HG02970 (cell line): ENCODE results near the gene GALNTL6.

Experiments used
- ATAC-seq: cut with Tn5 transposase; IDR thresholded peaks from one replicate; pipeline ENCODE4 v1.9.1; 2021; ENCODE audit warnings: mild to moderate bottlenecking, moderate library complexity, moderate number of reproducible peaks; ENCODE audit not compliant: unreplicated experiment, low FRiP score

Gene GALNTL6

DNA sequence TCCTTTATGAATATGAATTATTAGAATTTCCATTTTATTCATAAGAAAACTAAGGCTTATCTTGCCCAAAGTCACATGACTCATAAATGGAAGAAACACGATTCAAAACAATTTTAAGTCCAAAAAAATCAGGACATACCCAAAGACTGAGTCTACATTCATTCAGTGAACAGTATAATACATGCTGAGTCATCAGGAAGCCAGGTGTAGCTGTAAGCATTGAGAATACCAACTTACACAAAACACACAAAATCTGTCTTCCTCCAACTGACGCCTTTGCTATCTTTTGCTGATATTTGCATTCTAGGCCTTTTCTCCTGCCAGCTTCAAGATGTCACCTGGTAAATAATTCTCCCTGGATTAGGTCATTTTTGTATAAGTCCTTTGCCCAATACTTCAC is 835.3 kb downstream of the GALNTL6 start:
- ATAC-seq: no peak

DNA sequence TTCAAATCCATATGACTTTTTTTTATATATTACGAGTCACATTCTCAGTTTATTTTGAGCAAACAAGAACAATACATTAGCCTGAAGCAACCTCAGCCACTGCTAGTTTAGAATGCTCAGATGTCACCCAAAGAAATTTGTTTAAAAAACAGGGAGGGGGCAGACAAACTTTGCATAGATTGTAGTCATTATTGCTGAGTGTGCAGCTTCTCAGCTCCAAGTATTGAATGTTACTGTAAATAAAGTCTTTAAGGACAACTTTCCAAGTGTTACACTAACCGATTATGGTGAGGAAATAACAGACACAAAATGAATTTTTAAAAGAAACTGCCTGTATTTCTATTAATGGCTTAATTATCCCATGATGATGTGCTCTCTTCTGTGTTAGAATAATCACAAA is 835.9 kb downstream of the GALNTL6 start:
- no peak for ATAC-seq

DNA sequence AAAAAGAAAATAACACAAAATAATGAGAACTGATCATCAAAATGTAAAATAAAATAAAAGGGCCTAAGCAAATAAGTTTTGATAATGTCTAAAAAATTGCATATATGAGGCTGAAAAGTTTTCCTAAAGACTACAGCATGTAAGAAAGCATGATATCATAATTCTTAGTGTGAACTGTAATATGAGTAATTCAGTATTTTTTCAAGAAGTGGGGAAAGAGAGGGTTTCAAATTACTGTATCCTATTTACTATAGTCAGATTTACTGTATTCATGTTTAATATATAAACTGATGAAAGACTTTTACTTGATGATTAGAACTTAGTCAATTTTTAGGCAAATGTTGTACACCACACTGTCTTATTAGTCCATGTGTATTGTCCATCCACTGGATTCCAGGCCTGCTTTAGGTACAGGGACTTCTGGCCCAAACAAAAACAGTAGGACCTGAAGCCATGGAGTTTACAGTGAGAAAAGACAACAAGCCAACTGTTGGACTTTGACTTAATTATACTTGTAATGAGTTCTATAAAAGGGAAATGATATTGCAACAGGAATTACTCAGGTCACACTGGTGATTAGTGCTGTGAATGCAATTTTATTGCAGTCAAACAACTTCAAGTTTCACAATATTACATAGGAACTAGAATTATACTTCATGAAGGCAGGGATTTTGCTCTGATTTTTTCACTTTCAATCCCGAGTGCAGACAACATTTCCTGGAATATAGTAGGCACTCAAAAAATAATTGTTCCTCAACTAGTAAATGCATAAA is 837.7 kb downstream of the GALNTL6 start:
- no peak for ATAC-seq

DNA sequence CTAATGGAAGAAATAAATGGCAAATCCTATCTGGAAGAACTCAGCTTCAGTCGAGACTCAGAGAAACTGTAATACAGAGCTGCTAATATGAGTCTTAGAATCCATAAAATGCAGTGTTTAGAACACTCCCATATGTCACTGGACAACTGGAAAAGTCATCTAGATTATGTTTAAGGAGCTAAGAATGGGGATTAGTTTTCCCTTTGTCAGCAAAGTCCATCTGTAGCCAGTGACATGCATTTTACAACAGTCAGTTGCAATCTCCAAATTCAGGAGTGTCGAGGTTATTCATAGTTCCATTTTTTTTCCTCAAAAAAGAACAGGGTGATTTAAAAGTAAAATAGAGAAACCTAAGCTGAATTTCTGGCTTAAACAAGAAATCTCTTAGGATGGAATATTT is 838.8 kb downstream of the GALNTL6 start:
- ATAC-seq: no peak

DNA sequence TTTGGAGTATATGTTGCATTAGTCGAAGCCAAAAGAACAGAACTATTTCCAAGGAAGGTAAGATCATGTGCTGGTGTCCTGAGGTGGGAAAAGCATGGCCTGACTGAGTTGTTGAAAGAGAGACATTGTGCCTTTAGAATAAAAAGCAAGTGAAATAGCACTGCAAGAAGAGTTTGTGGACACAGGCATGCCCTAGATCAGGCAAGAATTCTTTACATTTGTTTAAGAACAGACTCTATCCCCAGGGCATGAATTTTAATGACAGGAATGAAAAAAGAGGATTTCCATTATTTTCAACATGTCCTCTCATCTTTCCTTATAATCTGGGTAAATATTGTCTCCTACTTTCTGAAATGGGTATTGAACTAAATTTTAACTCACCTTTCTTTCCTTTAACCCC is 839.2 kb downstream of the GALNTL6 start:
- ATAC-seq: no peak

DNA sequence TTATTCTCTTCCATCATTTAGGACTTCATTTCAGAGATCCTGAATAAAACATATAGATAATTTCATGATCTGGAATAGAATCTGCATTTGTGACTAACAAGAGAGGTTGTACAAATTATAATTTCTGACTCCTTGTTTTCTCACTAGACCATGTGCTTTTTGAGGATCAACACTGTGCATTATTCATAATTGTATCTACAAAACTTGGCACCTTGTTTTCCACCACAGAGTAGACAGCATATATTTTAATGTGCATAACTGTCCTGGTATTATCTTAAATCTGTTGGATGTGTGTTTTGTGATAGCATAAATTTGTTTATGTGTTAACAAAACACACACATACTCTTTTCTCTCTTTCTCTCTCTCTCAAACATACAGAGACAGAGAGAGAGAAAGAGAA is 840.5 kb downstream of the GALNTL6 start:
- ATAC-seq: no peak

DNA sequence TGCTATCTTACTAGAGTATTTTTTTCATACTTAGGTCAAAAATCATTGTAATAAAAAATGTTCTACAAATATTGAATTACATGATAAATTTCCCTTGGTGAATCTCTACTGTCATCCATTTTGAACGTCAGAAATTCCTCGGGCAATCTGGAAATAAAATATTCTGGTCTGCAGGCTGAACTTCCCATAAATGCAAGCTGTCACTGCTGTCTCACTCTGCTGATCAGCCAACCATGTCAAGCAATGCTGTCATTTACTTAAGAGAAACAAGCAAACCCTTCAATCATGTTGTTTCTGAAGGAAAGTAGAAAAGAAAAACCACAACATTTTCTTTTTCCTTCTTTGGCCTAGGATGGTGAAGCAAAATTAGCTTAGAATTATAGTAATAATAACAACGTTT is 841.3 kb downstream of the GALNTL6 start:
- no peak for ATAC-seq

DNA sequence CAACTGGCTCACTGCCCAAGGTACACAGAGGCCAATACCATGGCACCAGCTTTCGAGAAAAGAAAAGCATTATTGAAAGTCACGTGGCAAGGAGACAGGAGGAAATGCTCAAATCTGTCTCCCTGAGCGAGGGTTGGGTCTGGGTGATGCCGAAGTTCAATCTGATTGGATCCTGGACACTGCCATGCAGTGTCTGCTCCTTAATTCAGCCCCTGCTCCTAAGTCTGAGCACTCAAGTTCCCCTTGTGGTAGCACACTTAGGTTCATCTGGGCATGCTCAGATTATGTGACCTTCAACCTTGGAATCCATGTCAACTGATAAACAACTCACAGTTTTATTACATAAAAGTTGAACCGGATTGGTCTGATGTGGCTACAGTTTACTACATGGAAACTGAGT is 842.9 kb downstream of the GALNTL6 start:
- no peak for ATAC-seq

DNA sequence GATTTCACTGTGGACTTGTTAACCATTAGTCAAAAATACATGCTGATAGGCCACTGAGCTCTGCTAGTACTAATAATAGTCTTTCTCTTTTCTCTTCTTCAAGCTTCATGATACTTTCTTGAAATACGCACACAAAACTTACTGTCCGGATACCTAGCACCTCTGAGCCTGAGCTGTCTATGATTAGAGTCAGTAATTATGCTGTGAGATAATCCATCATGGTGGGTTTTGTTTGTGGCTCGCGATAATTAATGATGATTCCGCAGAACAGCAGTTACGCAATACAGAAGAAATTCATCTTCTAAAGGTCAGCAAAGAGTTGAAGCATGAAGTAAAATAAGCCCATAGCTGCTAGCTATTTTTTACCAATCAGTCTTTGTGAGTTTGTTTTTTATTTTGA is 843.9 kb downstream of the GALNTL6 start:
- ATAC-seq: no peak

DNA sequence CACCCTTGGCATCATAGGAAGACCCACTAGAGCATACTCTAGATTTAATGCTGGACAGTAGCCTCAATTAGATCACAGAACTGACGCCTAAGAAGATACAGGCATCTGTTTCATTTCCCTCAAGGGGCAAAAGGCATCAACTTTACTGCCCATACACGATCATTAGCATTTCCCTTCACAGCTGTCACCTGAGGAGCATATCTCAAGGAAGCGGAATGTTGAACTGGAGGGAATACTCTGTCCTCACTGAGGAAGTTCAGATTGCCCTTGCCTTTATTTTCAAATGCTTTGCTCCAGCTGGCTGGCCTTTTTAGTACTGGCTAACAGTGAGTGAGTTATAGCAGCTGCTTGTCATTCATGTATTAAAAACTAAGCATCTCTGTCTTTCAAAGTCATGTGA is 847.0 kb downstream of the GALNTL6 start:
- ATAC-seq: no peak

DNA sequence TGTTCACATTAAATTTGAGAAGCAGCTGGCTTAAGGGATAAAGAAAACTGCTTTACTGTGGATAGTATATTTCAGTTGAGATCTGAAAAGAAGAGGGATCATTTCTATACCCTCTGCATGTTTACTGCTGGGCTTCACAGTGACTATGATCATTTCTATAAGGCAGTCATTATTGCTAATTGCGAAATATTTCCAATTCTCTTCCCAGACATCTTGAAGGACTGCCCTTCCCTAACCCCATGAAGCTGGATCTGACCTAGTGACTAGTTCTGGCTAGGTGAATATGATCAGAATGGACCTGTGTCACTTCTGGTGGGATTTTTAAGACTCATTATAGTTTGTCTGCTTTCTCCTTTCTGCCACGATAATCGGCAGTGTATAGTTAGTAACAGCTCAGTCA is 848.9 kb downstream of the GALNTL6 start:
- ATAC-seq: no peak

DNA sequence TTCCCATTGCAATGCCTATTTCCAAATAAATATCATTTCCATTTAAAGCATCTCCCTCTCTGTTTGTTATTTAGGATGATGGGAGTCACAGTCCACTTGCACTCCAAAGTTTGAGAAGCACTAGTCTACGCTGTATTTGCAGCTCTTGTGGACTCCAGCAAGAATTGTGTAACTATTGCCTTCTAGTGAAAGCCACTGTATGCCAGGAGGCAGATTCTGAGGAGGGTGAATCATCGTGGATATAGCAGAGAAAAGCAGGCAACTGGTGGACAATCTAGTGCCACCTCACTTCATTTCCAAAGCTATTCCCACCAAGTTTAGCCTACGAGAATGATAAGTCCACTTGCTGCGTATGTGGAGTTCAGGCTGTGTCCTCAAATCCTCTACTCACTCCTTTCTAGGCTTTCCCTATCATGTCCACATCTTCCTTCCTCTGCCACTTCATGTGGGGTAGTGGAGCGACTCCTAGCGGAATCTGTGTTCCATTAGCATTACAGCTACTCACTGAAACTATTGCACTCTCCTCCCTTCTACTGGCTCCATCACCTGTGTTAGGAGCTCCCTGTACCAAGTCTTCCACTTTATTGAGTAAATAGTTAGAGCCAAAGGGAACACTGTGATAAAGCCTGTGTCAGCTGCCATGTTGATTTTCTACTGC is 853.6 kb downstream of the GALNTL6 start:
- no peak for ATAC-seq

DNA sequence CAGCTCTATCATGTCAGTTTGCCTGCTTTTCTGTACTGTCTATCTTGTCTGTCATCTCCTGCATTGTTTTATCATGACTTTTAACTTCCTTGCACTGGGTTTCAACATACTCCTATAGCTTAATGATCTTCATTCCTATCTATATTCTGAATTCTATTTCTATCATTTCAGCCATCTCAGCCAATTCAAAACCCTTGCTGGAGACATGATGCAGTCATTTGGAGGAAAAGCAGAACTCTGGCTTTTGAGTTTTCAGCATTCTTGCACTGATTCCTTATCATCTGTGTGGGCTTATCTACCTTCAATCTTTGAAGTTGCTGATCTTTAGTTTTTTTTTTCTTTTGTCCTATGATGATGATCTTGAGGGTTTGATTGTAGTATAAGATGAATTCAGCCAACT is 861.6 kb downstream of the GALNTL6 start:
- ATAC-seq: no peak

DNA sequence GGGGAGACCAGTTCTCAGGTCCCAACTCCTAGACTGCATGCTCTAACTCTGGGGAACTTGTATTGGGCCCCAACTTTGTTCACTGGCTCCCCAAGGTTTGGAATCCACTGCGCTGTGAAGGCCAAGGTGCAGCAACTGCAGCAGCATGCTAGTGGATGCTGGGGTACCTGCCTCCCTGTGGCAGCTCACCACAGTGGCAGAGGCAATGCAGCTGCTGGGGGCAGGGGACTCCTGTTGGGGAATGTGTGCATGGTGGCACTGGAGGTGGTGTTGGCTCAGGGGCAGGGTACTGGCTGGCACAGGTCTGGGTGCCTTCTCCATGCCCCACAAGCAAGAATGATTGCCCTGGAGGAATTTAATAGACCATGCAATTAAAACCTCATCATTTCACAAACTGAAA is 862.0 kb downstream of the GALNTL6 start:
- ATAC-seq: no peak

DNA sequence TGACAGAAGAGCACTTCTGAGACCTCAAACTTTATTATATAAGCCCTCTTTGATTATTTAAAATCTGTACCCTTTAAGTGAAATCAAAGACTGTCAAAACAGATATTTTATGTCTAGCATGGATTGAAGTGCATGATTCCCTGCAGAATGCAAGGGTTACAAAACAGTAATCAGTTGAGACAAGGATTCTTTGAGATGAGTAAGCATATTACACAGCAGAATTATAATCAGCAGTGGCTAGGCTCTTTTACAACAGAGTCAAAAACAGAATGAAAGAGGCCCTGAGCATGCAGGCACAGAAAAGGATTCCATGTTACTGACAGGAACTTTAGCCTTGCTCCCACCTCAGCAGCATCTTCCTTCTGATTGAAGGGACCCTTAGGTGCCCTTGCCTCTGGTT is 867.5 kb downstream of the GALNTL6 start:
- ATAC-seq: no peak

DNA sequence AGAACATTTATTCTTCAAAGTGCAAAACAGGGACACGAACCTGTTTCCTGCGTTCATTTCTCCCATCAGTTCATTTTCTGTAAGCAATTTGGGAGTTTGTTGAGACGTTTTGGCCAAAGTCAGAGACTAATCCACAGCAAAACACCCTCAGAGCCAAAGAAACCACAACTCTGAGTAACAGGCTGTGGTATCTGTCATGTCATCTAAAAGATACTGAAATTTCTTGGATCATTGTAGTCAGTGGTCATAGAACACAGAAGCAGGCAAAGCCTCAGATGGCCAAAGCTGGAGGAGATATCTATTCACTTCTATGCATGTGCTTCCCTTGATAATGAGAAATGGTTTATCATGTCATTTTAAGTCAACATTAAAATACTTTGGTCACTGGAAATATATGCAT is 869.8 kb downstream of the GALNTL6 start:
- ATAC-seq: no peak

DNA sequence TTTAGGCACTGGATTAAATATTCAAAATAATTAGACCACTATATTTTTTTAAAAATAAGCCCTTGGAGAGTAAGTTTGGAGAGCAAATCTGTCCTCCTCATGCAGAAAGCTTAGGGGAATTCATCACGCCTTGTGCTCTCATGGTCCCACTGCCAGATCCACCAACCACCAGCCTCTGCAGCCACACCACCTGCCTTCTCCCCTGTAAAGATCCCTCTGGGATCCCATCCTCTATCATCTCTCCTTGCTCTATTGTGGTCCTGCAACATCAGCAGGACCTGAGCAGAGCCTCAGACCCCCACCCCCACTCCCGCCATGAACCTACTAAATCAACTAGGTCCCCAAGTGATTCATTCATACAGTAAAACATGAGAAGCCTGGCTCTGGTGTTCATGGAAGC is 872.8 kb downstream of the GALNTL6 start:
- ATAC-seq: no peak

DNA sequence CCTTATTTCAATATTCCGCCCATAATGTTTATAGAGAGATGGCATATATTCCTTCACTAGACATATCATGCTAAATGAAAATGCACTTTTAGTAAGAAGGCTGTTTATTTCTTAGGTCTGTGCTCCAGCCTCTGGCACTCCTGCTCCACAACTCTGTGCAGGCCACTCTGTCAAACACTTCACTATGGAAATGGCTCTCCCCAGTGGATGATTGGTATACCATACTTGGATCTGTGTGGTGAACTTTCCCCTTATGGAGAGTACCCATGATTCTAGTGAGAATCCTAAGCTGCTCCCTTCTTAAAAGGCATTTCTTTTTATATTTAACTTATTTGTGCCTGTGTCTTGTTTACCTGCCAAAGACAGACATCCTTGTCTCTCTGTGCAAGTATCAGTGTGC is 875.3 kb downstream of the GALNTL6 start:
- ATAC-seq: no peak

DNA sequence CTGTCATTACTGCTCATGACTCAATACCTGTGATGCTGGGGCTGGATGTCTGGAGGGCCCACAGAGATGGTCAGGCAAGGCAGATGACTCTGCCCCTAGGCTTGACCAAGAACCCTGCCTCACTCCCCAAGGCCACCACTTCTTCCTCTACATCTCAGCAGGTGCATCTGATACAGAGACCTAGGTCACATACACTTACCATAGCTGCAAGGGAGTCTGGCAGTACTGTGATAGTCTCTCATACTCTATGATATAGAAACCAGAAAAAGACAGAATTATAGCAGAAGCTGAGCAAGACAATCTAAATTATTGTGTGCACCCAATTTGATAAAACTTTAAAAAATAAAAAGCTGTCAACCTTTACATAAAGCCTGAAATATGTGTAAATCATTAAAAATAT is 878.3 kb downstream of the GALNTL6 start:
- ATAC-seq: no peak

DNA sequence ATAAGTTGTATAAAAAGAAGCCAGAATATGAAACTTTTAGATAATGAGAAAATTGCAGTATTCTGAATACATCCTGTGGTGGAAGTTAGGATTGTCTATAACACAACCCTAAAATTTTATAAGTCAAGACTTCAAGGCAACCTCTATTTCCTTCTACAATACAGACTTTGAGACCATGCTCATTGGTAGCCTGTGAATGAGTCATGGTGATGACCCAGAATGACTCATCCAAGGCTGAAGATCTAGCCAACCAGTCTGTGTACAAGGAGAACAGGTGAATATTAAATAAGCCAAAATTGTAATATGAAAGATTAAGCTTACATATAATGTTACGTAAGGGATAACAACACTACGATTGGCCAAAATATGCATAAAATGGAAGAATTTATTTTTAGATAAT is 879.5 kb downstream of the GALNTL6 start:
- no peak for ATAC-seq

DNA sequence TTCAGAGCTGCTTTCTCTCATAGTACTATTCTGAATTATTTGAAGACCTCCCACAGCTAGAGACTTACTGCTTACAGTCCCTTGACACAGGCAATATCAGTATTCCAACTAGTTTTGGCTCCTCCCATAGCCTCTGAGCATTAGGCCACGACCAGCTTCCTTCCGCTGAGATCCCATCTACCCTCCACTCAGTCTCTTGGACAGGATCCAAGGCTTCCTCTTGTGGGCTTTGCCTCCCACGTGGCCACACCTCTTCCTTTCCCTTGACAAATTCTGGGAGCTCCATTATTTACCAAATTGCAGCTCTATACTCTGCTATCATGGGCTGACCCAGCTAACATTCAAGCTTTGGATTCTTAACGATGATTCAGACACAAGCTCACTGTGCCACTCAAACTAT is 885.1 kb downstream of the GALNTL6 start:
- ATAC-seq: no peak

DNA sequence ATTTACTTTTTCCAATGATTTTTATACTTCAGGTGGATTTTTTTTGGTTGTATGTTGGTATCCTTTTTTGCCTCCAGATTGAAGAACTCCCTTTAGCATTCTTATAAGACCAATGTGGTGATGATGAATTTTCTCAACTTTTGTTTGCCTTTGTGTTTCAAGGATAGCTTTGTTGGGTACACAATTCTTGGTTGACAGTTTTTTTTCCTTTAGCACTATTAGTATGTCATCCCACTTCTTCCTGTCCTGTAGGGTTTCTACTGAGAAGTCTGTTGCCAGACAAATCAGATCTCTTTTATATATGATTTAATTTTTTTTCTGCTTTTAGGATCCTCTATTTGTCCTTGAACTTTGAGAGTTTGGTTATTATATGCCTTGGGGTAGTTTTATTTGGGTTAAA is 892.4 kb downstream of the GALNTL6 start:
- ATAC-seq: no peak
